EL (cell line): ENCODE measurements around the gene PTOV1.

Experiments used
- DNase-seq: peaks from one replicate; pipeline ENCODE4 v3.0.0-alpha.2; 2016

PTOV1 gene

GRCh38 chr19:49861107-49861506, 10.1 kb downstream of the PTOV1 start:
- DNase-seq: no peak

GRCh38 chr19:49861541-49862378, 10.8 kb downstream of the PTOV1 start:
- DNase-seq: no peak

GRCh38 chr19:49862391-49863253, 11.7 kb downstream of the PTOV1 start:
- DNase-seq: no peak

GRCh38 chr19:49863254-49863934, 12.4 kb downstream of the PTOV1 start:
- no peak for DNase-seq

- no peak for DNase-seq
These were observed 13.0 kb downstream of the PTOV1 start for GRCh38 chr19:49863935-49864320.

GRCh38 chr19:49864890-49865289, 13.9 kb downstream of the PTOV1 start:
- no peak for DNase-seq

- DNase-seq: peak; percentile 95
These were observed 16.2 kb downstream of the PTOV1 start, which contains the start of gene PNKP for GRCh38 chr19:49866933-49867782. TSS of gene PNKP (minus strand) at chr19:49867576. CDS start at chr19:49867204, 372 bp downstream.

GRCh38 chr19:49869009-49869483, 18.1 kb downstream of the PTOV1 start:
- no peak for DNase-seq

- peak; percentile 100 for DNase-seq
These were observed 18.7 kb downstream of the PTOV1 start for GRCh38 chr19:49869484-49870308.

- no peak for DNase-seq
These were observed 19.4 kb downstream of the PTOV1 start for GRCh38 chr19:49870309-49870901.

- no peak for DNase-seq
These were observed 20.5 kb downstream of the PTOV1 start for GRCh38 chr19:49871349-49871985.

GRCh38 chr19:49872245-49873128, 21.5 kb downstream of the PTOV1 start:
- DNase-seq: no peak

- no peak for DNase-seq
These were observed 22.2 kb downstream of the PTOV1 start for GRCh38 chr19:49873129-49873521.

GRCh38 chr19:49873834-49874233, 22.9 kb downstream of the PTOV1 start:
- no peak for DNase-seq

GRCh38 chr19:49874503-49875157, 23.7 kb downstream of the PTOV1 start:
- DNase-seq: no peak

- no peak for DNase-seq
These were observed 24.2 kb downstream of the PTOV1 start for GRCh38 chr19:49875177-49875576.

- peak; percentile 63 for DNase-seq
These were observed 25.0 kb downstream of the PTOV1 start for GRCh38 chr19:49875857-49876421.

- peak; percentile 99 for DNase-seq
These were observed 25.6 kb downstream of the PTOV1 start for GRCh38 chr19:49876422-49877019.
